GM12801 (cell line): ENCODE results near the gene UBXN10.

Experiments used
- CTCF ChIP-seq: IDR thresholded peaks from one replicate; pipeline ENCODE4 v1.5.1; 2011; ENCODE audit warnings: control low read depth; ENCODE audit not compliant: insufficient read length; ENCODE audit errors: extremely low read depth

UBXN10 gene

GRCh38 chr1:20191266-20191825, 5.5 kb downstream of the UBXN10 start:
- TF ChIP-seq CTCF = no peak

DNA sequence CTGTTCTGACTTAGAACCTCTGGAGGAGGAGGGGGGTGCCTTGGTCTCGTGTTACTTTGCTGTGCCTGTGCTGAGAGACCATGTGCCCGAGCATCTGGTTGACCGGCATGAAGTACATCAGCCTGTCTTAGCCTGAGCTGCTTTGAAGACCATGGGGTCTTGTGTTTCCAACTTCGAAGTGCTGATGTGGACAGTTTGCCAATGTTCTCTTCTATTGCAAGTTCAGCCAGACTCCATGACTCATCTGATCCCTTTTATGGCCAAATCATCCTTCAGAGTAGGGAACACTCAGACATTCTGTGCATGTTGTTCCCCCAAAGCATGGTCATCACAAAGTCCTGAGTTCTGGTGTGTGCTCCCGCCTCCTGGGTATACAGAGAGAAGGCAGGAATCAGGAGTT, 6.5 kb downstream of the UBXN10 start:
- TF ChIP-seq CTCF = no peak

GRCh38 chr1:20192871-20193411, 7.0 kb downstream of the UBXN10 start:
- TF ChIP-seq CTCF = no peak

DNA sequence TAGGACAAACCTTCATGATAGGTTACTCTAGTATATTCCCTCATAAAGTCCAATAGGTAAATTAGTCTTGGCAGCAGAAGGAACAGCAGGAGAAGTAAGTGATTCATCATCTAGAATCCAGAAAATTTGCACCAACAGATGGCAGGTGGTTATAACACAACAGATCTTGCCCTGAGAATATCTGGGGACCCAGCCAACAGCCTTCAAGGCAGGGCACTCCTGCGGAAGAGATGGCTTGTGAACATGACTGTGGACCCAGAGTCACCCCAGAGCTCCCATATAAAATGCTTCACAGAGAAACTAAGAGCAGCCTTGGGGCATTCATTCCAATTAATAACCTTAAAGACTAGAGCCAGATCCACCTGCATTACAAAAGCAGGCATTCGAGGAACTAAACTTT, 8.3 kb downstream of the UBXN10 start:
- TF ChIP-seq CTCF = no peak

GRCh38 chr1:20194757-20195461, 9.0 kb downstream of the UBXN10 start:
- no peak for TF ChIP-seq CTCF

DNA sequence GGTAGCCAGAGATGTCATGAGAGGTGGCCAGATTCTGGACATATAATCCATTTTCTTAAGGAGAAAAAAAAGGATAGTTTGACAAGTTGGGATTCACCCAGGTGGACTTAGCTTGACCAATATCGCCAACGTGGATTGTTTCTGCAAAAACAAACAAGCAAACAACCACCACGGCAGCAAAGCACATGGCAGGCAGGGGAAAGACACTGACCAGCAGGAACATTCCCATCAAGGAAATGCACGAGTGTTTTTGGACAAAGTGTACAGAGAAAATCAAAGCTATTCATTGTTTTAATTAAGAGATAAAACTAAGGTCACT, 9.5 kb downstream of the UBXN10 start:
- no peak for TF ChIP-seq CTCF

GRCh38 chr1:20197329-20197791, 11.5 kb downstream of the UBXN10 start:
- TF ChIP-seq CTCF = no peak
